OCI-LY3 (cell line): ENCODE data around the gene SOS2.

ENCODE experiments used
- H2AFZ ChIP-seq: fragments of 200-600, 300-600 bp; shearing (Covaris generic); 2 replicates; pipeline ENCODE4 v1.6.0; 2014; ENCODE audit warnings: antibody characterized with exemption, low read depth, low read length
- H3K27ac ChIP-seq: fragments of 200-600, 300-600 bp; sonication (generic); 2 replicates; pipeline ENCODE4 v1.5.1; 2014; ENCODE audit warnings: mild to moderate bottlenecking, low read length, moderate library complexity, mixed read lengths
- H3K27me3 ChIP-seq: fragments of 200-600, 300-600 bp; sonication (generic); 2 replicates; pipeline ENCODE4 v1.6.1; 2014; ENCODE audit warnings: low read depth, low read length, mixed read lengths
- H3K36me3 ChIP-seq: fragments of 200-600, 300-600 bp; sonication (generic); replicated peaks from 2 replicates; pipeline ENCODE3; 2014; ENCODE audit warnings: low read depth, low read length, mixed read lengths
- H3K4me1 ChIP-seq: fragments of 300-600, 200-600 bp; sonication (generic); 2 replicates; pipeline ENCODE4 v1.6.1; 2014; ENCODE audit warnings: low read length, mixed read lengths
- H3K4me2 ChIP-seq: fragments of 200-600, 300-600 bp; sonication (generic); 2 replicates; pipeline ENCODE4 v1.6.1; 2014; ENCODE audit warnings: low read length, mixed read lengths
- H3K4me3 ChIP-seq: fragments of 300-600, 200-600 bp; sonication (generic); 2 replicates; pipeline ENCODE4 v1.5.1; 2014; ENCODE audit warnings: antibody characterized with exemption, mild to moderate bottlenecking, low read length, moderate library complexity
- H3K79me2 ChIP-seq: fragments of 300-600, 200-600 bp; shearing (Covaris generic); 2 replicates; pipeline ENCODE4 v1.6.1; 2014; ENCODE audit warnings: mild to moderate bottlenecking, low read length, mixed read lengths
- H3K9ac ChIP-seq: fragments of 300-600, 200-600 bp; shearing (Covaris generic); 2 replicates; pipeline ENCODE4 v1.6.0; 2014; ENCODE audit warnings: mild to moderate bottlenecking, low read length, moderate library complexity
- H3K9me3 ChIP-seq: fragments of 200-600, 300-600 bp; shearing (Covaris generic); 2 replicates; pipeline ENCODE4 v1.6.1; 2014; ENCODE audit warnings: low read length, mixed read lengths; ENCODE audit not compliant: insufficient read depth
- H4K20me1 ChIP-seq: fragments of 200-600, 300-600 bp; sonication (generic); 2 replicates; pipeline ENCODE4 v1.6.1; 2016; ENCODE audit warnings: low read length, mixed read lengths; ENCODE audit not compliant: insufficient read depth
- CTCF ChIP-seq: fragments of 200-600, 300-600 bp; sonication (generic); IDR thresholded peaks from 2 replicates; pipeline ENCODE4 v1.5.1; 2014; ENCODE audit warnings: antibody characterized with exemption, low read length, low read depth
- EZH2phosphoT487 ChIP-seq: fragments of 200-600 bp; shearing (Covaris generic); IDR thresholded peaks from 2 replicates; pipeline ENCODE4 v1.6.1; 2018; ENCODE audit warnings: antibody characterized with exemption, mixed run types, low read depth

Gene SOS2

GRCh38 chr14:50229681-50230080 is 1.7 kb downstream of the SOS2 start:
- no peak overlapping the region for H2AFZ ChIP-seq
- peaks cover 41% of the 10 kb centered on the region for H3K79me2 ChIP-seq
- peaks cover 17% of the 10 kb centered on the region for H3K4me1 ChIP-seq
- H3K27ac ChIP-seq: no peak overlapping the region
- H3K4me2 ChIP-seq: peak overlapping the region; percentile 85
- no peaks in the 10 kb centered on the region for H3K27me3 ChIP-seq
- peak overlapping the region; percentile 88; the same call in 1 of the 2 replicates for H3K9ac ChIP-seq
- H3K9me3 ChIP-seq: no peaks in the 10 kb centered on the region
- peaks cover 7% of the 10 kb centered on the region for H3K36me3 ChIP-seq
- peaks cover 21% of the 10 kb centered on the region for H4K20me1 ChIP-seq
- peak overlapping the region; percentile 98 for H3K4me3 ChIP-seq
- TF ChIP-seq EZH2phosphoT487 (no peak), CTCF (no peak)

GRCh38 chr14:50228313-50228712 is 3.1 kb downstream of the SOS2 start:
- no peaks in the 10 kb centered on the region for H3K27me3 ChIP-seq
- H4K20me1 ChIP-seq: peaks cover 21% of the 10 kb centered on the region
- peaks cover 12% of the 10 kb centered on the region for H3K4me1 ChIP-seq
- H3K79me2 ChIP-seq: peaks cover 41% of the 10 kb centered on the region
- peaks cover 7% of the 10 kb centered on the region for H3K36me3 ChIP-seq
- no peak overlapping the region for H2AFZ ChIP-seq
- H3K9ac ChIP-seq: no peak overlapping the region
- H3K4me2 ChIP-seq: no peak overlapping the region
- no peak overlapping the region for H3K4me3 ChIP-seq
- no peak for TF ChIP-seq CTCF
- TF ChIP-seq EZH2phosphoT487: no peak
- H3K9me3 ChIP-seq: no peaks in the 10 kb centered on the region
- no peak overlapping the region for H3K27ac ChIP-seq

- no peaks in the 10 kb centered on the region for H3K9me3 ChIP-seq
- no peak overlapping the region for H2AFZ ChIP-seq
- no peak overlapping the region for H3K27ac ChIP-seq
- no peaks in the 10 kb centered on the region for H3K27me3 ChIP-seq
- H3K9ac ChIP-seq: no peak overlapping the region
- peaks cover 7% of the 10 kb centered on the region for H3K4me1 ChIP-seq
- H3K4me2 ChIP-seq: no peak overlapping the region
- no peak overlapping the region for H3K4me3 ChIP-seq
- H3K36me3 ChIP-seq: peaks cover 7% of the 10 kb centered on the region
- H3K79me2 ChIP-seq: peaks cover 40% of the 10 kb centered on the region
- H4K20me1 ChIP-seq: peaks cover 27% of the 10 kb centered on the region
- TF ChIP-seq EZH2phosphoT487: no peak
- no peak for TF ChIP-seq CTCF
Observed at GRCh38 chr14:50225974-50226297, 5.4 kb downstream of the SOS2 start.

- H3K27ac ChIP-seq: no peak overlapping the region
- peaks cover 25% of the 10 kb centered on the region for H4K20me1 ChIP-seq
Observed at GRCh38 chr14:50225067-50225973, 6.1 kb downstream of the SOS2 start.

More at GRCh38 chr14:50225067-50225973, 6.1 kb downstream of the SOS2 start:
- no peak overlapping the region for H3K4me3 ChIP-seq
- H3K4me2 ChIP-seq: no peak overlapping the region
- peaks cover 7% of the 10 kb centered on the region for H3K36me3 ChIP-seq
- no peak overlapping the region for H2AFZ ChIP-seq
- H3K9ac ChIP-seq: no peak overlapping the region
- no peaks in the 10 kb centered on the region for H3K9me3 ChIP-seq
- TF ChIP-seq EZH2phosphoT487: no peak
- TF ChIP-seq CTCF: no peak
- H3K4me1 ChIP-seq: peaks cover 7% of the 10 kb centered on the region
- H3K79me2 ChIP-seq: peaks cover 34% of the 10 kb centered on the region
- no peaks in the 10 kb centered on the region for H3K27me3 ChIP-seq
